ENCODE results near the gene FSTL3. TPM values are rescaled to one million over a fixed set of nuclear protein-coding genes. Genes with fewer than 3 reads are reported as not detected.

FSTL3 gene
- total RNA-seq, 1 experiment from 2014 or later: 32.5 TPM

DNA sequence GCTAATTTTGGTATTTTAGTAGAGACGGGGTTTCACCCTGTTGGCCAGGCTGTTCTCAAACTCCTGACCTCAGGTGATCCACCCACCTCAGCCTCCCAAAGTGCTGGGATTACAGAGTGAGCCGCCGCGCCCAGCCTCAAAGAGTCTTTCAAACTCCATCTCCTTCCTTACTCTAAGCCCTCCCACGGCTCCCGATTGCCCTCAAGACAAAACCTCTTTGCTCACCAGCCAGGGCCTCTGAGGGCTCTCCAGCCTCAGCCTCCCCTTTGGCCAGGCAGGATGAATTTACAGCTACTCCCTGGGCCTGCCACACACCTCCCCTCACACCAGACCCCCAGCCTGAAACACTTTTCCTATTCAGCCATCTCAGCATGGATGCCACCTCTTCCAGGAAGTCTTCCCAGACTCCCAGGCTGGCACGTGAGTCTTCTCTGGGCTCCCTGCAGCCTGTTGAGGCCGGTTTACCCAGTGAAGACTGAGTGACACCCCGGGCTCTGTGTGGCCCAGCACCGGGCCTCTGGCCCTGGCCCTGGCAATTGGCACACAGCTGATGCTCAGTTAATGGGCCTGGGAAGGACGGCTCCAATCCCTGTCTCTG, 11.5 kb downstream of the FSTL3 start:
- Histone ChIP-seq H3K4me1 (ENCODE audit: control insufficient read depth, insufficient read depth, low read length) (no peaks in the 10 kb centered on the region), H3K4me3 (ENCODE audit: low read depth in 2 of 2, low read length in 2 of 2) (no peak overlapping the region), H3K9me3 (ENCODE audit: control insufficient read depth, insufficient read depth, low read depth, low read length) (no peaks in the 10 kb centered on the region), H3K27ac (ENCODE audit: low read length) (no peak overlapping the region), H3K27me3 (ENCODE audit: control insufficient read depth, insufficient read depth, low read length) (no peaks in the 10 kb centered on the region), H3K36me3 (ENCODE audit: control insufficient read depth, insufficient read depth, low read length) (no peaks in the 10 kb centered on the region)
- in situ Hi-C loops (cut with HindIII; ENCODE audit: low pct_unique_long_range_greater_than_20kb, low sequenced_read_pairs) (no loop called here), intact Hi-C loops (cut with micrococcal nuclease; ENCODE audit: unreplicated experiment) (no loop called here)
- ATAC-seq (no peak), DNase-seq (ENCODE audit: low read depth, low spot score) (no peak)
- no TSS peak for BruUV-seq (replicated peaks)
- TF ChIP-seq TCF7L2 (IDR thresholded peaks at IDR 0.05; ENCODE audit: low read depth, low read length) (no peak), SIN3A (IDR thresholded peaks at IDR 0.05; ENCODE audit: borderline replicate concordance, insufficient read depth, low read depth, low read length) (no peak)
- ChIA-PET POLR2A (no interaction called here), CTCF (no interaction called here)

GRCh38 chr19:688214-688613, 12.0 kb downstream of the FSTL3 start:
- Histone ChIP-seq H3K4me3 (ENCODE audit: low read depth in 2 of 2, low read length in 2 of 2) (no peak overlapping the region), H3K27me3 (ENCODE audit: control insufficient read depth, insufficient read depth, low read length) (no peaks in the 10 kb centered on the region), H3K27ac (ENCODE audit: low read length) (no peak overlapping the region), H3K9me3 (ENCODE audit: control insufficient read depth, insufficient read depth, low read depth, low read length) (no peaks in the 10 kb centered on the region), H3K4me1 (ENCODE audit: control insufficient read depth, insufficient read depth, low read length) (no peaks in the 10 kb centered on the region), H3K36me3 (ENCODE audit: control insufficient read depth, insufficient read depth, low read length) (no peaks in the 10 kb centered on the region)
- TF ChIP-seq SIN3A (IDR thresholded peaks at IDR 0.05; ENCODE audit: borderline replicate concordance, insufficient read depth, low read depth, low read length) (no peak), CTCF (IDR thresholded peaks at IDR 0.05) (no peak), REST (IDR thresholded peaks at IDR 0.05; ENCODE audit: insufficient read depth in 1 of 2, low read depth in 2 of 2, low read length in 1 of 2) (no peak), TCF7L2 (IDR thresholded peaks at IDR 0.05; ENCODE audit: low read depth, low read length) (no peak), POLR2AphosphoS5 (IDR thresholded peaks at IDR 0.05; ENCODE audit: low read depth, low read length) (no peak)
- DNase-seq (ENCODE audit: low read depth, low spot score) (no peak), ATAC-seq (no peak)
- intact Hi-C loops (cut with micrococcal nuclease; ENCODE audit: unreplicated experiment) (no loop called here), in situ Hi-C loops (cut with HindIII; ENCODE audit: low pct_unique_long_range_greater_than_20kb, low sequenced_read_pairs) (no loop called here)
- no TSS peak for BruUV-seq (replicated peaks)
- ChIA-PET POLR2A (no interaction called here), CTCF (no interaction called here)

DNA sequence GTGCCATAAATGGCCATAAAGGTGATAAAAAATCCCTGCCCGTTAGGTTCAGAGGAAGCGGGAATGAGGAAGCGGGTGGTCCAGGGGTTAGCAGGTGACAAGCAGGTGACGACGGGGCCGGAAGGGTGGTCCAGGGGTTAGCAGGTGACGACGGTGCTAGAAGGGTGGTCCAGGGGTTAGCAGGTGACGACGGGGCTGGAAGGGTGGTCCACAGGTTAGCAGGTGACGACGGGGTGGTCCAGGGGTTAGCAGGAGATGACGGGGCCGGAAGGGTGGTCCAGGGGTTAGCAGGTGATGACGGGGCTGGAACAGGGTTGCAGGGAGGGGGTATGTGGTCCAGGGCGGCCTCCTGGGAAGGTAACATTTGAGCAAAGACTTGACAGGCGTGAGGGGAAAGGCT, 12.8 kb downstream of the FSTL3 start:
- TF ChIP-seq SIN3A (IDR thresholded peaks at IDR 0.05; ENCODE audit: borderline replicate concordance, insufficient read depth, low read depth, low read length): no peak
- no peak for TF ChIP-seq TCF7L2 (IDR thresholded peaks at IDR 0.05; ENCODE audit: low read depth, low read length)
- TF ChIP-seq REST (IDR thresholded peaks at IDR 0.05; ENCODE audit: insufficient read depth in 1 of 2, low read depth in 2 of 2, low read length in 1 of 2): no peak
- TF ChIP-seq POLR2AphosphoS5 (IDR thresholded peaks at IDR 0.05; ENCODE audit: low read depth, low read length): no peak
- TF ChIP-seq CTCF (IDR thresholded peaks at IDR 0.05): no peak
- DNase-seq (ENCODE audit: low read depth, low spot score) (no peak), ATAC-seq (no peak)
- Histone ChIP-seq H3K27me3 (ENCODE audit: control insufficient read depth, insufficient read depth, low read length) (no peaks in the 10 kb centered on the region), H3K4me3 (ENCODE audit: low read depth in 2 of 2, low read length in 2 of 2) (no peak overlapping the region), H3K36me3 (ENCODE audit: control insufficient read depth, insufficient read depth, low read length) (no peaks in the 10 kb centered on the region), H3K9me3 (ENCODE audit: control insufficient read depth, insufficient read depth, low read depth, low read length) (no peaks in the 10 kb centered on the region), H3K27ac (ENCODE audit: low read length) (no peak overlapping the region), H3K4me1 (ENCODE audit: control insufficient read depth, insufficient read depth, low read length) (no peaks in the 10 kb centered on the region)
- POLR2A ChIA-PET: no interaction called here
- no TSS peak for BruUV-seq (replicated peaks)
- intact Hi-C loops (cut with micrococcal nuclease; ENCODE audit: unreplicated experiment): no loop called here
- in situ Hi-C loops (cut with HindIII; ENCODE audit: low pct_unique_long_range_greater_than_20kb, low sequenced_read_pairs): no loop called here
- CTCF ChIA-PET: no interaction called here

Data from Panc1 (cell line).